Retinal pigment epithelial cell (primary cell): Measurements from ENCODE around the gene PYGL.
"Not testable (repeated sequence)": the region's sequence is repeated elsewhere in the genome, so short reads cannot be mapped to it uniquely, and the experiment has no call there.

Experiments used
- DNase-seq: peaks from one replicate; pipeline ENCODE4 v3.0.0-alpha.2; 2010; ENCODE audit warnings: low read depth
- H3K4me3 ChIP-seq: 2 replicates; pipeline ENCODE4 v1.5.1; 2011; ENCODE audit warnings: mild to moderate bottlenecking, low read length, control low read depth, moderate library complexity
- CTCF ChIP-seq: conservative IDR thresholded peaks from 2 replicates; pipeline ENCODE4 v1.5.1; 2011; ENCODE audit warnings: low read depth, low read length, control low read depth, inconsistent platforms

PYGL gene

GRCh38 chr14:50924843-50925242 is 19.4 kb downstream of the PYGL start:
- no peak for DNase-seq
- TF ChIP-seq CTCF: no peak
- no peak overlapping the region for H3K4me3 ChIP-seq

GRCh38 chr14:50924236-50924635 is 20.0 kb downstream of the PYGL start:
- H3K4me3 ChIP-seq: no peak overlapping the region
- no peak for TF ChIP-seq CTCF
- no peak for DNase-seq

- no peak overlapping the region for H3K4me3 ChIP-seq
- DNase-seq: no peak
- TF ChIP-seq CTCF: no peak
These were observed 21.5 kb downstream of the PYGL start for GRCh38 chr14:50922803-50923202.

- DNase-seq: peak; percentile 64
- TF ChIP-seq CTCF: no peak
- no peak overlapping the region for H3K4me3 ChIP-seq
These were observed 23.6 kb downstream of the PYGL start for GRCh38 chr14:50920482-50921230.

DNA sequence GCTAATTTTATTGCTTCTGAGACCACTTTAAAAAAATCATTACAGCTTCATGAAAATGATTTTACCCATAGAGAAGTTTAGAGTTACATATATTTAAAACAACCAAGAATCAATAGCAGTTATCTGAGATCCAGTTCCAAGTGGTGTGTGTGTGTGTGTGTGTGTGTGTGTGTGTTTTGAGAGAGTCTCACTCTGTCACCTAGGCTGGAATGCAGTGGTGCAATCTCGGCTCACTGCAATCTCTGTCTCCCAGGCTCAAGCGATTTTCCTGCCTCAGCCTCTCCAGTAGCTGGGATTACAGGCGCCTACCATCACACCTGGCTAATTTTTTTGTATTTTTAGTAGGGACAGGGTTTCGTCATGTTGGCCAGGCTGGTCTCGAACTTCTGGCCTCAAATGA is 24.8 kb downstream of the PYGL start:
- H3K4me3 ChIP-seq, DNase-seq: not testable (repeated sequence)

- TF ChIP-seq CTCF: no peak
- DNase-seq: no peak
These were observed 26.8 kb downstream of the PYGL start for GRCh38 chr14:50917449-50917848.

DNA sequence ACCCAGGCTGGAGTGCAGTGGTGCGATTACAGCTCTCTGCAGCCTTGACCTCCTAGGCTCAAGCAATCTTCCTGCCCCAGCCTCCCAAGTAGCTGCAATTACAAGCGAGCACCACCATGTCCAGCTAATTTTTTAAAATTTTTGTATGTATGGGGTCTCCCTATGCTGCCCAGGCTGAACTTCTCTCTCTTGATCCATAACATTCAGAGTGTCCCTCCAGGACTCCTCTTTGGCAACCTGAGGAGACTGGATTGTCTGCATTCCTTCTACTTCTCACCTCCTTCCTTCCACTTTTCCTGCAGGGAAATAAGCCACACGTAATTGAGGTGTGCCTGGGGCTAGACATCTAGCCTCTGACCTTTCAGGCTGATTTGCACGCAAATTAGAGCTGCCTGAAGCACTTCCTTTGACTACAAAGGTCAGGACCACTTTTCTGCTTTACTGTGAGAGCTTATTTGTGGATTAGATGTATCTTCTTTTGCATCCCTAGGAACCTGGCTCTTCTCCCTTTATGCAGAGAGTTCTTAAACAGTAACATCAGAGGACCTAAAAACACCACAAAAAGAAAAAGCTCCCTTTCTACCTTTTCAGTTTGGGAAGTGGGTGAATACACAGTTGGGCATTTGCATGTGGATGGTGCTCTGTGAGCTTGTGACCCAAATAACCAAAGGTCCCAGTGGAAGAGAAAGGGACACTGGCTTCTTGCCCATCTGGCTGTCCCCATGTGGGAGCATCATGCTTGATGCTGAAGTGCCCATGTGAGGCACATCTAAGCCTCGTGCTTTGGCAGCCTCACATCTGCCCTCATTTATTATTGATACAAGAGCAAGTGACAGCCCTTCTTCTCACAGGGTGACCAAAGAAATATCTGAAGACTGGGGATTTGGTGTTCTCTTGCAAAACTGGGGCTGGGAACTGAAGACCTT is 33.5 kb downstream of the PYGL start:
- H3K4me3 ChIP-seq: no peak overlapping the region
- DNase-seq: no peak
- no peak for TF ChIP-seq CTCF

More at GRCh38 chr14:50917449-50917848, 26.8 kb downstream of the PYGL start:
- H3K4me3 ChIP-seq: no peak overlapping the region
